Nucleus accumbens (tissue), 56 donors: ENCODE data around the gene ZC3H18.
"Not testable (repeated sequence)": the region's sequence is repeated elsewhere in the genome, so short reads cannot be mapped to it uniquely, and the experiment has no call there.

ENCODE experiments used
- DNase-seq, 56 donors: peaks; one replicate each; lab custom pipeline; 2025; lab: John Stamatoyannopoulos, UW

ZC3H18 gene

DNA sequence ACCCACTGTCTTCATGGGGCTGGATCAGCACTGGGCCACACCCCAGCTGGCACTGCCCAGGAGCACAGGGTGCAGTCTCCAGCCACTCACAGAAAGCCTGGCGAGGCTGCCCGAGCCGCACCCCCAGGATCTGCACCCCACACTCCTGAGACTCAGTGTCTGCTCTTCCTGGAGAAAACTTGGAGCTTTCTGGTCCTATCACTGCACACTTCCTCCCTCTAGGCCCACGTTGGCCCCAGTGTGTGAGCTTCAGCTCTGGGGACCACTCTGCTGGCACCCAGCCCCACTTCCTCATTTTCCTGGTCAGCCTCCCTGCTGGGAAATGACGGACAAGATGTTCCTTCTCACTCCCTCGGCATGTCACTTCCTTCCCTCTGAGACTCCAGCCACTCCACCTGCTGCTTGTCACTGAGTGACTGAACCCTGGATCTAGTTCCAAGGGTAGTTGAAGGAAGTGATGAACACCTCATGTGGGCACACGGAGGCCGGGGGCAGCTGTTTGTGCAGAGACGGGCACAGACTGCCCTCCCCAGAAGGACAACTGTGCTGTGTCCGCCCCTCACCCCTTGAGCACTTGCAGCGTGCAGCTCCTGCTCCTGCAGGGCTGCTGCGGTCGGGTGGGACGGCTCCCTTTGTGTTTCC lies 29.0 kb downstream of the ZC3H18 start:
- peak in 34 of 56 donors; percentile 5 to 65 (median 27) for DNase-seq

DNA sequence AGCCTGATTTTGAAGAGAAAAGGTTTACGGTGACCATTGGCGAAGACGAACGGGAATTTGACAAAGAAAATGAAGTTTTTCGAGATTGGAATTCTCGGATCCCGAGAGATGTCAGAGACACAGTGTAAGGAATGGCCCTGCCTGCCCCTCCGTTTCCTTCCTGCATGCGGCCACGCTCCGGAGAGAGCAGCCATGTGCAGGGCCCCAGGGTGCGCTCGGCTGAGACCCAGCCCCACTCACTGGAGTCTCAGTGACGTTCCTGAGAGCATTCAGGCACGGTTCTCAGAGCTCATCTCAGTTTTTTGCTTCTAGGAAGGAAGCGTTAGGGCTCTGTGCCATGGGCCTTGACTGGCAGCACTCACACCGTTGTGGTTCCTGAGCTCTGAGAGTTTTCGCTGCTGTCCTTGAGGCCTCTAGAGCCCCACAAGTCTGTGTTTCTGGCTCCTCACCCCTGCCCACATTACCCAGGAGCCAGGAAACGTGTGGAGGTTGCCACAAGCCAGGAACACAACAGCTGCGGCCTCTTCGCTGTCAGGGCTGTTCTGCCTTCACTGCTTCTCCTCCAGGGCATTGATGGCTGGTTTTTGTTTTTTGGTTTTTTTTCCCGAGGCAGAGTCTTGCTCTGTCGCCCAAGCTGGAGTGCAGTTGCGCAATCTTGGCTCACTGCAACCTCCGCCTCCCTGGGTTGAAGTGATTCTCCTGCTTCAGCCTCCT lies 29.8 kb downstream of the ZC3H18 start:
- no peak for DNase-seq

DNA sequence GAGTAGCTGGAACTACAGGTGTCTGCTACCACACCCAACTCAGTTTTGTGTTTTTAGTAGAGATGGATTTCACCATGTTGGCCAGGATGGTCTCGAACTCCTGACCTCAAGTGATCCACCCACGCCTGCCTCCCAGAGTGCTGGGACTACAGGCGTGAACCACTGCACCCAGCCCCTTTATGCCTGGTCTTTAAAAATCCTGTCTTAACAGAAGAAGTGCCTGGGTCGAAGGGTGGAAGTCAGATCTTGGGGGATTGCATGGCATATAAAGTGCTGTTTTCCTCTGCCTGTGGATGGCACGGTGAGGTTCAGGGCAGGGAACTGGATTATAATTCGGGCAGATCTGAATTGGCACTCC lies 30.3 kb downstream of the ZC3H18 start:
- DNase-seq = no peak

DNA sequence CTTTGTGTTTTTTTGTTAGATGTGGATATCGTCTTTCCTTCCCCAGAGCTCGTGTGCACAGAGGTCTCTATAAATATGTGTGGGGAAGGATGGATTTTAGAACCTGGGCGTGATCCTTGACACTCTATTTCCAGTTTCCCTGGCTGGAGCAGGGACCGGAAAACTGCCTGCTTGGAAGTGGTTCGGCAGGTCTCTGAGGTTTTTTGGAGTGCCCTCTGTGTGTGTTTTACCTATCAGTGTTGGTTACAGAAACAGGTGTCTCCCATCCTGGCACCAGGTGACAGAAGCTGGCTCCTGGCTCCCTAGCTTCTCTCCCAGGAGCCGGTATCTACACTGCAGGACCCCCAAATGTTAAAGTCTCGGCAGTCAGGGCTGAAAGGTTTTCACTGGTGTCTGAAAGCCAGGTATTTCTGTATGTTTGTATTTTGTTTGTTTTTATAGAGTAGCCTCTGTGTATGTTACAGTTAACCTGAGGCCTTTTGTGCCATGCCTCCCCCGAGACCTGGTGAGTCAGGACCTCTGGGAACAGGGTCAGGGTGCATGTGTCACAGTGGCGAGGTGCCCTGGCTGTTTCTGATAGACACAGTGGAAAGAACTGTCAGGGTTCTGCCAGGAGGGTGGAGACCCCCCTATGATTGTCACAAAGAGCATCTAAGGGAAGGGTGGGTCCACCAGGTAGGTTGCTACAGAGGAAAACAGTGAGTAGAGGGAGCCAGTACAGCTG lies 31.3 kb downstream of the ZC3H18 start:
- DNase-seq = no peak

DNA sequence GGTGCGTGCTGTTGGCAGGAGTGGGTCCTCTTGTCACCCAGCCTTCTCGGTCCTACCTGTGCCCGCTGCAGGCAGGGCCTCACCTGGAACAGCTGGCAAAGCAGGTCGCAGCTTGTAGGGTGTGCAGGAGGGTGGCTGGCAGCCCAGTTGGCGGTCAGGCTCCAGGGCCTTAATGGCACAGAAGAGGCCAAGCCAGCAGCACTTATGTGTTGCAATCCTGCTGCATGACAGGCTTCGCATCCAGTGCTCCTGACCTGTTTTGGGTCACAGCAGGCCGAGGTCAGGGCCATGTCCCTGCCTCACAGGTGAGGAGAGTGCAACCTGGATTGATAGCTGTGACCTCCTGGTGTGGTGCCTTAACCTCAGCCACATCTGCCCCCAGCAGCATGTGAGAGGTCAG lies 31.9 kb downstream of the ZC3H18 start:
- no peak for DNase-seq

DNA sequence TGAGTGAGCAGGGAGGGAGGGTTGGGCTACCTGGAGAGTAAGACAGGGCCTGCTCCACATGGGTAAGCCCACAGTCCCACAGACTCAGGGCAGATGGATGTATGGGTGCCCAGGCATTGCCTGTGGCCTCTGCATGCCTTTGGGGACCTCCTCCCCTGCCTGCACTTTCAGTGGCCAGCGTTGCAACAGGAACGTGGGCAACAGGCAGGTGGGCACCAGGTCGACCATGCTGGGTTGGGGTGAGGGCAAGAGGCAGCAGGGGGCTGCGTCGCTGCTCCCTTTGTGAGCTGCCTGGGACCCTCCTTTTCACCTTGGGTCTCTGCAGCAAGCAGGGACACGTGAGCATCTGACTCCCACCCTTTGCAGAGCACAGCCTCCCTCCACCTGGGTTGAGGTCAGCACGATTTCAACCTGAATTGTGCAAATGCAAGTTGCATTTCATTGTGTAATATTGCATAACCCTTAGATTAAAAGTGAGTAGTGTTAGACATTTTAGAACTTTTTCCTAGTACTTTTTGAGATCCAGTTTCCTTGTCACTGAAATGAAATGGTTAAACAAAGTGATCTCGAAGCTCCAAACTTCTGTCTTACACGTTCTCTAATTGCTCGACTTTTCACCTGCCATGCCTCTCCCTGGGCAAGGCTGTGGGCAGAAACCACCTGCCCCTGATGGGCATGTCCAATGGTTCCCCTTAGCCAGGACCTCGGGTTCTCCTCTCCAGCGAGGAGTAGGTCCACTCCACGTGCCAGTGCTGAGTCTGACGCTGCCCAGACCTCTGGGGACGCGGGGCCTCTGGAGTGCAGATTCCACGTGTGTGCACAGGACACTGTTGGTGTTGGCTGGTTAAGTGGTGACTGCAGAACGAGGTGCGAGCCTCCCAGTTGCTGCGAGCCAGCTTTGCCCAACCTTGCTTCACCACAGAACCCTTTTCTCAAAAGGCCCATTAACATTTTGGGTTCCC lies 35.3 kb downstream of the ZC3H18 start:
- no peak for DNase-seq

DNA sequence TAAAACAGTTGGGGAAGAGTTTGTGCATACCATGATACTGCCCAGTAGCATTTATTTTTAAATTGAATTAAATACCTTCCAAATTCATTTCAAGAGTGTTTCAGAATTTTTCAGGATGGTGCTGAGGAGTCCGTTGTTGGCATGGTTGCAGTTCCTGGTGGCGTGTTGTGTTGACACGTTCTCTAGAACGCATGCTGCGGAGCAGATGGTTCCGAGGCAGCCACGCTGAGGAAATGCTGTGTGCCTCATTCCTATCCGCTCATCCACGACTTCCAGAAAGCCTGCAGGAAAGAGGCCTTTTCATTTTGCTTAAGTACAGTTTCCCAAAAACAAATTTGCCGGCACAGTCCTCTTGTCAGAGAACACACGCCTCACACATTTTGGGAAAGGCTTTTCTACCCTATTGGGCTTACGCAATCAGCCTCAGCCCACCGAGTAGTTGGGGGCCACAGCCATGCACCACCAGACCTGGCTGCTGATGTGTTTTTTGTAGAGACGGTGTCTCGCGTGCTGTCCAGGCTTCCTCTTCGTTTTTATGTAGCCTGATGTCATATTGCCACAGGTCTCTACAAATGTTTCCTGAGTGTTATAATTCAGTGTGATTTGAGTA lies 36.0 kb downstream of the ZC3H18 start:
- no peak for DNase-seq

DNA sequence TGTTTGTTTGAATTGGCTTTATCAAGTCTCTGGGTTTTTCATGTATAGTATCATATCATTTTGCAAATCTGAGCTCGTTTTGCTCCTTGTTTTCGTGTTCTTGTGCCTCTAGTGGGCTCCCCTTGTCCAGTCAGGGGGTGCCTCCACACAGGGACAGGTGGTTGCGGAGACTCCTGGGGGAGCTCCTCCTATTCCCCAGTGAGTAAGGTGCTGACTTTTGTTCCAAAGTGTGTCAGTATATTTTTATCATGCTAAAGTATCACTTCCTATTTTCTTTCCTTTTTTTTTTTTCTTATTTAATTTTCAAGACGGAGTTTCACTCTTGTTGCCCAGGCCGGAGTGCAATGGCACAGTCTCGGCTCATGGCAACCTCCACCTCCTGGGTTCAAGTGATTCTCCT lies 37.9 kb downstream of the ZC3H18 start:
- DNase-seq = no peak

DNA sequence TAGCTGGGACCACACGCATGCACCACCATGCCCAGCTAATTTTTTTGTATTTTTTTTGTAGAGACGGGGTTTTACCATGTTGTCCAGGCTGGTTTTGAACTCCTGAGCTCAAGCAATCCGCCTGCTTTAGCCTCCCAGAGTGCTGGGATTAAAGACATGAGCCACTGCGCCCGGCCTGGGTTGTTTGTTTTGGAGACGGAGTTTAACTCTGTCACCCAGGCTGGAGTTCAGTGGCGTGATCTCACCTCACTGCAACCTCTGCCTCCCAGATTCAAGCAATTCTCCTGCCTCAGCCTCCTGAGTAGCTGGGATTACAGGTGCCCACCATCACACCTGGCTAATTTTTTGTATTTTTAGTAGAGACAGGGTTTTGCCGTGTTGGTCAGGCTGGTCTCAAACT lies 39.2 kb downstream of the ZC3H18 start:
- not testable (repeated sequence) for DNase-seq

DNA sequence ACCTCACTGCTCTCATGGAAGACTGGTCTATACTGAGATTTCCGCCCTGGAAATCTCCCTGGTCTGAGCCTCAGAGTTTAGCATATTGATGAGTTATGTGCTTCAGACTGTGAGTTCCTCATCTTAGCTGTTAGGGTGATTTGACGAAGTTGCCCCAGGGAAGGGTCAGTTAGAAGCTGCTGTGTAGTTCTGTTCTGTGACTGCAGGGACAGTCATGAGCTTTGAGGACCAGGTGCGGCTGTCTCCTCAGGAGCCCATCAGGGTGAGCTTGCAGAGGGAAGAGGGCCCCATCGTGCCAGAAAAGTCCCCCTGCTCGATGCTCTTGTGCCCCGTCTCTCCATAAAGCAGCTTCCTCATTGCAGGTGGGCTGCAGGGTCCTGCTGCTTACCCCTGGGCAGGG lies 39.9 kb downstream of the ZC3H18 start:
- DNase-seq = no peak

DNA sequence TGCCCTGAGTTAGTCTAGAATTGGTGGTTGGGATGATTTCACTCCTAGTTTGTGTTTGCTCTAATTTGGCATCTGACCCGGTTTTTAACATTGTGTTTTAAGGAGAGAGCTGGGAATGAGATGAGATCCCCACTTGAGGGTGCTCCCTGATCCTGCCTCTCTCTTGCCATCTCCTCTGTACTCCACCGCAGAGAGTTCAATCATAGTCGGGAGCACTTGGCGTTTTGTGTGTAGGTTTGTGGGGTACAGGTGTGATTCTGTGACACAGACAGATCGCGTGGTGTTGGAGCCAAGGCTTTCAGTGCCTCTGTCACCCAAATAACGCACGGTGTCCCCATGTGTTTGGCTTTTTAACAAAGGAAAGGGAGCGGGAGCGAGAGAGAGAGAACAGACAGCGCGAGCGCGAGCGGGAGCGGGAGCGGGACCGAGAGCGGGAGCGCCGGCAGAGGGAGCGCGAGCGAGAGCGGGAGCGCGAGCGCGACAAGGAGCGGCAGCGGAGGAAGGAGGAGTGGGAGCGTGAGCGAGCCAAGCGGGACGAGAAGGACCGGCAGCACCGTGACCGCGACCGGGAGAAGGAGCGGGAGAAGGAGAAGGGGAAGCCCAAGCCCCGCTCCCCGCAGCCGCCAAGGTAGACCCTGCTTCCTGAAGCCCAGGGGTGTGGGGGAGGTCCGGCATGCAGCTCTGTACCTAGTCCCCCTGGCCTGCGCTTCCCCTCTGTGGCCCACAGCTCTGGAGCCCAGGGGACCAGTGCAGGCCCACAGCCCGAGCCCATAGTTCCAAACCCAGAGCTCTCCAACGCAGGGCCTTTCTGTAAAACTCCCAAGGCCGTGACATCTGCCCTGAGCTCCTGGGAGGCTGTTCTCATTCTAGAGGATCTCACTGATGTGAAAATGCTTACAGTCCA lies 41.0 kb downstream of the ZC3H18 start:
- peak in 24 of 56 donors; percentile 3 to 53 (median 24) for DNase-seq

DNA sequence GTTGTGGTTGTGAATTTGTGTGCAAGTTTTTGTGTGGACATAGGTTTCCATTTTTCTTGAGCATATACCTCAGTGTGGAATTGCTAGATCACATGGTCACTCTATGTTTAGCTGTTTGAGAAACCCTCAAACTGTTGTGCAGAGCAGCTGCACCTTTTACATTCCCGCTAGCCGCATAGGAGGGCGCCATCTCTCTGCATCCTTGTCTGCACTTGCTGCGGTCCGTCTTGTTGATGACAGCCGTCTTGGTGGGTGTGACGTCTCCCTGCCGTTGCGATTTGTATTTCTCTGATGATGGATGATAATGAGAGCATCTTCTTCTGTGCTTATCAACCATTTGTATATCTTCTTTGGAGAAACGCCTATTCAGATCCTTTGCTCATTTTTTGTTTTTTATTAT lies 43.1 kb downstream of the ZC3H18 start:
- DNase-seq = no peak

DNA sequence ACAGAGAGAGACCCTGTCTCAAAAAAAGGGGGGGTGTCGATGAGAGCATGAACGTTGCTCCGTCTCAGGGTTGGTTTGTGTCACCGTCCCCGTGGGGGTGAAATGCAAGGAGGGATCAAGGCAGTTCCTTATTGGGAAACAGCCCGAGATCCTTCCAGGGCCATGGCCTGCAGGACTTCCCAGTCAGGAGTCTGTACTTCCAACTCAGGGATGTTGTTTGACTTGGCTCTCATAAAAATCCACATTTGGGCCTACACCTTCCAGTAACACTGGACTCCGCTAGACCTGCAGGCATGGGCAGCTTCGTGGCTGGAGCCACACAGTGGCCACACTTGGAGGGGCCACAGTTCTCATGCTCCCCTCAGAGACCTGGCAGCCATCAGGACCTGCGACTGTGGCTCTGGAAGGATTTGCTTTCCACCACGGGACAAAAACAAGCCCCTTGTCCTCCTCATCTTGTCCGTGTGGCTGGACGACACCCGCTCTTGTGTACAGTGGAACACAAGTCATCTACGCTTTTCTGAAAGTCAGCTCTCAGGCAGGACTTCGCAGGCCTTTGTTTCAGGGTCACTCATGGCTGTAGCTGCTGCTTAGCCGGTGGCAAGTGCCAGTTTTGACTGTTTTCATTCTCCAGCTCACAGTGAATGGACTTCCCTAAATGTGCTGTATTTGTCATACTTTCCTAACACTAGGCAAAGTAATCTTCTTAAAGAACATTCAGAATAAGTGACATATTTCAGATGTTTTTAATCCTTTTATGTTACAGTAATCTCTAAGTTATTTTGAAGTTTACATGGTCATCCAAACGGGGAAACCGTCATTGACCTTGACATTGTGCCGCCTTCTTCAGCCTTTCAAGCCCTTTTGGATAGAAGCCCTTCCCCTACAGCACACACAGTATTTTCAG lies 44.0 kb downstream of the ZC3H18 start:
- DNase-seq = peak in 2 of 56 donors; percentile 16 to 19

DNA sequence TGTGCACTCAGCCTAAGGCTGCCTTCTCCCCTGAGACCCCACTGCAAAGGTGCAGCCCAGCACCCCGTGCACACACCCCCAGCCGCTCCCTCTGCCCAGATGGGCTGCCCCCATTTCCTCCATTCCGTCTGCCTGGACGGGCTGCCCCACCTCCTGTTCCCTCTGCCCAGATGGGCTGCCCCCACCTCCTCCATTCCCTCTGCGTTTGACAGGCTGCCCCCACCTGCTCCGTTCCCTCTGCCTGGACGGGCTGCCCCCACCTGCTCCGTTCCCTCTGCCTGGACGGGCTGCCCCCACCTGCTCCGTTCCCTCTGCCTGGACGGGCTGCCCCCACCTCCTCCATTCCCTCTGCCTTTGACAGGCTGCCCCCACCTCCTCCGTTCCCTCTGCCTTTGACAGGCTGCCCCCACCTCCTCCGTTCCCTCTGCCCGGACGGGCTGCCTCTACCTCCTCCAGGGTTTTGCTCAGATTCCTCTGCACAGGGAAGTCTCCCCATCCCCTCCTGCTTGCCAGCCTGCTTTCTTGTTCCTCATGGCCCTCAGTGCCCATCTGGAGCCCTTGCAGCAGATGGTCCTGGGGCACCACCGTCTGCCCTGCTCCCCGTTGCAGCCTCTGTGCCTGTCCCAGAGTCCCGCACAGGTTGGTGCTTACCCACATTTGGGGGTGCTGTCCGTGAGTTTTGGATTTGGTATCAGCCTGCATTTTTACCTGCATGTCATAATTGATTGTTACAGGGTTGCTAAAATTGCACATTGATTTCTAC lies 44.8 kb downstream of the ZC3H18 start:
- DNase-seq = no peak

DNA sequence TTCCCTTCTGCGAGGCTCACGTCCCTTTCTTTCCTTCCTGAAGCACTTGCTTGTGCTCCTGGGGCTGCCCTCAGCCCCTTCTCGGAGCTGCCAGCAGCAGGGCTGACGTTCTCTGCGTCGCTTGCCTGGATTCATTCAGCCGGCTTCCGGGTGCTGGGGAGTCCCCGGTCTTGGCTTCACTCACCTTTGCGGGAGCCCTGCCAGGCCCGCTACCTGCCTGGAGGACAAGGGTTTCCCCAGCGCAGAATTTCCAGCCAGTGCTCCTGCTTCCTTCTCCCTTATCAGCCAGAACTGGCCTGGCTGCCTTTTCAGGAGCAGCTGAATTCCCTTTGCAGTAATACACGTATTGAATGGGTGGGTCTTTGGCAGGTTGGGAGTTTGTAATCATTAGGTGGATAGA lies 46.1 kb downstream of the ZC3H18 start:
- no peak for DNase-seq

DNA sequence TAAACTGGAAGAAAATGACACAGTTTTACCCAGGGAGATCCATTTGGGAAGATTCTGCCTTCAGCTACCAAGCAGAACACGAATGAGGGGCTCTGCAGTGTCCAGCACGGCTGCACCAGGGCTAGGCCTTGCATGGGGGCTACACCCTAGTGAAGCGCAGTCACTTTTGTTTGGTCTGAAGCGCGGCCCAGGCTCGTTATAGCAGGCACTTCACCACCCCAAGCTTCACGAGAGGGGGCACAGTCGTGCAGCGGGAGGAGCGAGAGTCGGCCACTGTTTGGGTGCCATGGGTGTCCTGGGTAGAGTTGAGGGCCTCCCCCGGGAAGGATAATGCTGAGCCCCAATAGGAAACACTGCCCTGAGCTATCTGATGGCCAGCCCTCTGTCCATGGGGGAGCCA lies 46.5 kb downstream of the ZC3H18 start:
- DNase-seq = no peak

DNA sequence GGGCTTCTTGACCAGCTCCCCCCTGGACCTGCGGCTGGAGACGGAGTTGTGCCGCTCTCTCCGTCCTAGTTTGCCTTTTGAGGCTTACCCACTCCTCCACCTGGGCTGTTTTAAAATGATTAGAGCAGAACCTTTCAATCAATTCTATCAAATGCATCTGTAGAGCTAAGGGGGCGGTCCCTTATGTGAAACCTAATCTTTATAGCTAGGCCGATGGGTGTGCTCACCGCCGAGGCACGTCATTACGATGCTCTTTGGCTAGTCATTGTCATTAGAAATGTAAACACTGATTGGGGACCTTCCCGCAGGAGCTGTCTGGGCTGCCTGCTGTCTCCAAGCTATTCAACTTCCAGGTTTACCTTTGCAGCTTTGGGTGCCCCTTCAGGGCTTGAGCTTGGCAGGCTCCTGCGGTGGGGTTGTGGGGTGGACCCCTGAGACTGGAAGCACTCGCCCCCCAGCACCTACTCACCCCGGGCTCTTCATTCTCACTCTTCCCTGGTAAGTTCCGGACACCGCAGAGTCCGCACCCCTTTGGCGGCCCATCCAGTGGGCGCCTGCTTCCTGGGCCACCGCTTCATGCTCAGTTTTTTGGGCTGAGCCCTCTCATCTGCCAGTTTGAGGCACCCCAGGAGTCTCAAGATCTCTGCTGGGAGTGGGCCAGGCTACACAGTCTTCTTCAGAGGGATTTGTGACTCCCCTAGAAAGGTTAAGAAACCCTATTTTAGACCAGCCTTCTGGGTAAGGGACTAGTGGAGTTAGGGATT lies 47.2 kb downstream of the ZC3H18 start:
- no peak for DNase-seq
